Epithelial cell of esophagus (primary cell): ENCODE data around the gene NOP16.
A peak's percentile ranks its signal among the peaks of the same experiment; 100 is the strongest.

ENCODE experiments used
- DNase-seq: peaks from one replicate; pipeline ENCODE4 v3.0.0; 2010; ENCODE audit warnings: low read depth
- H3K4me3 ChIP-seq: 2 replicates; pipeline ENCODE4 v1.5.1; 2011; ENCODE audit warnings: mild to moderate bottlenecking, low read length, control low read depth
- TF ChIP-seq, protein P1 (sequence below): IDR thresholded peaks from 2 replicates; pipeline ENCODE4 v1.5.1; 2011; ENCODE audit warnings: low read depth, mild to moderate bottlenecking, low read length, control low read depth, inconsistent platforms; ENCODE audit not compliant: insufficient read depth; ENCODE audit errors: missing control alignments

NOP16 gene

DNA sequence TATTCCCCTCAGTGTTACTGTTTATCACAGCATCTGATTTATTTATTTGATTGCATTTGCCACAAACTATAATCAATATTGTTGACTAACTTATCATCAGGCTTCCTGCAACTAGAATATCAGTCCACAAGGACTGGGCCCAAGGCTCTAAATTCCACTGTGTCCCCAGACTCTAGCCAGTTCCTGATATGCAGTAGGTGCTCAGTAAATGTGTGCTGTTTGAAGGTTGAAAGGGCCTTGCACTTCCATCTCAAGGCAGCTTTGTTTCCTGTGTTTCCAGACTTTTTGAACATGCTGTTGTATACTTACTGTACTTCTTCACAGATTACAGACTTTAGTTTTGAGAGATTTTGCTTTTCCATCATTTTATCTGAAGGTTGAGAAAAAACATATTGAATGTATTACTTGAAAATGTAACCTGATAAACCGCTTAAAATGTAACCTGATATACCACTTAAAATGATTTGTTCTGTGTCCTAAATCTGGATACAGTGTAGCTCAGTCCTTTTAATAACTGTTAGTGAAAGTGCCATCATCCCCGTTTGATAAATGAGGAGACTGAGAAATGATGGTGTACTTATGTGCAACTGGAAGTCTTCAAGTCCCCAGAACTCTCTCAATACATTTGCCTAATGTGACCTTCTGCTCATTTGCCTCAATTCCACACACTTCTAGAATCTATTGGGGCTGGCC lies 45.5 kb downstream of the NOP16 start:
- DNase-seq, result no peak
- TF ChIP-seq, protein P1, sequence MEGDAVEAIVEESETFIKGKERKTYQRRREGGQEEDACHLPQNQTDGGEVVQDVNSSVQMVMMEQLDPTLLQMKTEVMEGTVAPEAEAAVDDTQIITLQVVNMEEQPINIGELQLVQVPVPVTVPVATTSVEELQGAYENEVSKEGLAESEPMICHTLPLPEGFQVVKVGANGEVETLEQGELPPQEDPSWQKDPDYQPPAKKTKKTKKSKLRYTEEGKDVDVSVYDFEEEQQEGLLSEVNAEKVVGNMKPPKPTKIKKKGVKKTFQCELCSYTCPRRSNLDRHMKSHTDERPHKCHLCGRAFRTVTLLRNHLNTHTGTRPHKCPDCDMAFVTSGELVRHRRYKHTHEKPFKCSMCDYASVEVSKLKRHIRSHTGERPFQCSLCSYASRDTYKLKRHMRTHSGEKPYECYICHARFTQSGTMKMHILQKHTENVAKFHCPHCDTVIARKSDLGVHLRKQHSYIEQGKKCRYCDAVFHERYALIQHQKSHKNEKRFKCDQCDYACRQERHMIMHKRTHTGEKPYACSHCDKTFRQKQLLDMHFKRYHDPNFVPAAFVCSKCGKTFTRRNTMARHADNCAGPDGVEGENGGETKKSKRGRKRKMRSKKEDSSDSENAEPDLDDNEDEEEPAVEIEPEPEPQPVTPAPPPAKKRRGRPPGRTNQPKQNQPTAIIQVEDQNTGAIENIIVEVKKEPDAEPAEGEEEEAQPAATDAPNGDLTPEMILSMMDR, result no peak
- H3K4me3 ChIP-seq, result no peak overlapping the region

DNA sequence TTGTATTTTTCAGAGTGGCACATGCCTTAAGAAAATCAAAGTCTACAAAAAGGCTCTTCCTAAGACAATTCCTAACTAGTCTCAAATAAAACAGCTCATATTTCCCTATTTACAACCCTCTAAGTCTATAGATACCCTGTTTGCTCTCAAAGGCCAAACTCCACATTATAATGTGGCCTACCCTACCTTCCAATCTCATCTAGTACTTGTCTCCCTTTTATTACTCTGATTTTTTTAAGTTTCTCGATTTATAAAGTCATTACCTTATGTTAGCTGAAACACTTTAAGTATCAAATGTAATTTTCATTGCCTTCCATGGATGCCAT lies 46.3 kb downstream of the NOP16 start:
- TF ChIP-seq, protein P1, result no peak
- DNase-seq, result no peak

DNA sequence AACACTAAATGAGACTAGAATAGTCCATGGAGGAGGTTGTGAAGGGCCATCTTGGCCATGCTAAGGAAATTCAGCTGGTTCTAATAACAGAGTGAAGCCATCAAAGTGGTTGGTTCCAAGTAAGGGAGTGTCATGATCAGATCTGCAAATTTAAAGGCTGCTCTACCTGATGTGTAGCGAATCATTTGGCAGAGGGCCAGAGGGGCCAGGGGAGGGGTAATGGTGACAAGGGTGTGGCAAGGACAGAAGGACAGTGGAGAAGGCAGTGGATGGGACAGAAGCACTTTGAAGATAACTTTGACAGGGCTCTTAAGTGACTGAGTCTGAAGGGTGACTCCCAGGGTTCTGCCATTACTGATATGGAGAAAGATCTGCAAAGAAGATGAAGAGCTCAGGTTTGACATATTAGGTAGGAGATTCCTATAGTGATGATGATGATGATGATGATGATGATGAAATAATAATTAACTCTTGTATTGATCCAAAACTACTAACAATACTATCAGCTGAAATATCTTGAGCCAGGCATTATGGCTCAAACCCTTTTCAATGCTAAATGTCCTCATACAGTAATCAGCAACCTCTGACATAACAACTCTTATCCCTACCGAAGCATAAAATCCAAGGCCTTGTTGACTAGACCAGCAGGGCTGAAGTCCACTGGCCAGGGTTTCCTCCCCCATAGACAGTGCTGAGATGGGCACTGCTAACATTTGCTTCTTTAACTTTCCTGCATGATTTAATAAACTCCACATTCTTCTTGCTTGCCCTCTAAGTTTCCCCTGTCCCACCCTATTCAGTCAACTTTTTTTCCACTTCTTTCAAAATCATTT lies 46.9 kb downstream of the NOP16 start:
- no peak for DNase-seq
- H3K4me3 ChIP-seq, result no peak overlapping the region
- TF ChIP-seq, protein P1, result no peak

More for the DNA sequence above, 46.3 kb downstream of the NOP16 start:
- no peak overlapping the region for H3K4me3 ChIP-seq

DNA sequence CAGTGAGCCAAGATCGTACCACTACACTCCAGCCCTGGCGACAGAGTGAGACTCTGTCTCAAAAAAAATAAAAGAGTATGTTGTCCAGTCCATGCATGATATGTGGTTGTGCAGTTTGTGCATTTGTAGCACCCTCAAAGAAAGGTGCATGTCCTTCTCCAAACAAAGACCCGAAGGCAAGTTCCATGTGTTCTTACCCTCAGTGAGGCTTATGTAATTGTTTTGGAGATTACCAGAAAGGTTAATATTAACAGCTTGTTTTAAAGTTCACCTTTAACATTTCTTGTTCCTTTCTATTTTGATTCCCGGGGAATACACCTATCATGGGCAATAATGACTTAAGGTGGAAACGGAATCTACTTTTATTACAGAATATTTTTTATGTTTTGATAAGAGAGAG lies 49.1 kb downstream of the NOP16 start:
- DNase-seq, result no peak
- TF ChIP-seq, protein P1, result no peak
- no peak overlapping the region for H3K4me3 ChIP-seq

DNA sequence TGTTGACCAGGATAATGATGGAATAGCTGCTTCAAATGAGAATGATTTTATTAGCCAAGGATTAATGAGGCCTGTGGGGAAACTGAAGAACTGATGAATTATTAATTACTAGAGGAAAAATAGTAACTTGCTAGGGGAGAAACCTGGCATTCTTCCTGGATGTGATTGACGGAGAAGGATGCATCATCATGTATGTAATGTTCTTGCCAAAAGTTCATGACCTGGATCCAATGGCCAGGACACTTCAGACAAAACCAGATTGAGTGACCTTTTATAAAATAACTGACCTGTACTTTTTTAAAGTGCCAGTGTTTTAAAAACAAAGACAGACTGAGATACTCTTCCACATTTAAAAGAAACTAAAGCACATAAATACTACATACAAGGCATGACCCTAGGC lies 50.5 kb downstream of the NOP16 start:
- no peak overlapping the region for H3K4me3 ChIP-seq
- TF ChIP-seq, protein P1, result no peak
- DNase-seq, result no peak

DNA sequence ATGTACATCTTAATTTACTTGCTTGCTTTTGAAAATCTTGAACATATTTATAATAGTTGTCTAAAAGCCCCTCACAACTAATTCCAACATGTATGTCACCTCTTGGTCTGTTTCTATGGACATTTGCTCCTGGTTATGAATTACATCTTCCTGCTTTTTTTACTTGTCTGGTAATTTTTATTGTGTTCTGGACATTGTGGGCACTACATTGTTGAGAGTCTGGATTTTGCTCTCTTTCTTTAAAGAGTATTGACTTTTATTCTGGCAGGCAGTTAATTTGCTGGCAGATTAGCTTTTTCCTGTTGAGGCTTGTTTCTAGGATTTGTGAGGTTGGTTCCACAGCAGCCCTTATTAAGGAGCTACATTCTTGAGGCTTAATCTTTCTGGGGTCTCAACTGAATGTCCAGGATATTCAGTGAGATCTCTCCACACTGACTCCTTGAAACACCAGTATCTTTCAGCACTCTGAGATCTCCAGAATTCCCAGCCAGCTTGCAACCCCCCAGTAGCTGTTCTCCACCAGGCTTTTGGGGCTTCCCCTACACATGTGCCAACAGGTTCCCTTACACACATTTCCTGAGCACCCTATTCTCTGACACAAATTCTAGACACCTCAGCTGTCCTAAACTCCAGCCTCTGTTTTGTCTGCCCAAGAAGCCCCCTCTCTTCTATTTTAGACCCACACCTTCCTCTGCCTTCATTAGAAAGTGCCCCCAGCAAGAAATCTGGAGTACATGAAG lies 54.2 kb downstream of the NOP16 start:
- TF ChIP-seq, protein P1, result no peak
- no peak overlapping the region for H3K4me3 ChIP-seq

More for the DNA sequence above, 54.2 kb downstream of the NOP16 start:
- peak; percentile 34 for DNase-seq
